ENCODE measurements around the gene TSR3.

DNA sequence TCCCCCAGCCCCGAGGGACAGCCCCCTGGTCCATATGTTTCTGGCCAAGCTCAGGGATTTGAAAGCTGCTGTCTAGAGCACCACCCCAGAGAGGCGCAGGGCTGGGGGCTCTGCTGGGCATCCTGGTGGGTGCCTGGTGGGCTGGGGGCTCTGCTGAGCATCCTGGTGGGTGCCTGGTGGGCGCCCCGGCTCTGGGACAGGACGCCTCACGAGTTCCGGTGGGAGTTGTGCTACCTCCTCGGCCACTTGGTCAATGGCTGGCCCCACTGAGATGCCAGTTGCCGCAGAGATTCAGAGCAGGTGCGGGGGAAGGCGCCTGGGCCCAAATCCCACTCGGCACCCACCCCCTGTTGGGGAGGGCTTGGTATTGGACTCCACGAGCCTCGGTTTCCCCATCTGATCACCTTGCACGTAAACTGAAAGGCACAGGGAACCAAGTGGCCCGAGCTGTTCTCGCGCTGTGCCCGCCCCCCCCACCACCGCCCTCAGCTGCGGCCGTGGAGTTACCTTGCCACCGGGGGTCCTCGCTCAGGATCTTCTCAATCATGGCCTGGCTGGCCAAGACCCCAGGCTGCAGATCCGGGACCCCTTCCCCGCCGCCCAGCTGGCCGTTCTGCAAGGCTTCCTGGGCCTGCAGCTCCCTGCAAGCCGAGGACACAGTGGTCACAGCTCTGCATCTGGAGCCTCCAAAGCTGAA is 49.5 kb upstream of the TSR3 start:
- TF ChIP-seq, protein P1, sequence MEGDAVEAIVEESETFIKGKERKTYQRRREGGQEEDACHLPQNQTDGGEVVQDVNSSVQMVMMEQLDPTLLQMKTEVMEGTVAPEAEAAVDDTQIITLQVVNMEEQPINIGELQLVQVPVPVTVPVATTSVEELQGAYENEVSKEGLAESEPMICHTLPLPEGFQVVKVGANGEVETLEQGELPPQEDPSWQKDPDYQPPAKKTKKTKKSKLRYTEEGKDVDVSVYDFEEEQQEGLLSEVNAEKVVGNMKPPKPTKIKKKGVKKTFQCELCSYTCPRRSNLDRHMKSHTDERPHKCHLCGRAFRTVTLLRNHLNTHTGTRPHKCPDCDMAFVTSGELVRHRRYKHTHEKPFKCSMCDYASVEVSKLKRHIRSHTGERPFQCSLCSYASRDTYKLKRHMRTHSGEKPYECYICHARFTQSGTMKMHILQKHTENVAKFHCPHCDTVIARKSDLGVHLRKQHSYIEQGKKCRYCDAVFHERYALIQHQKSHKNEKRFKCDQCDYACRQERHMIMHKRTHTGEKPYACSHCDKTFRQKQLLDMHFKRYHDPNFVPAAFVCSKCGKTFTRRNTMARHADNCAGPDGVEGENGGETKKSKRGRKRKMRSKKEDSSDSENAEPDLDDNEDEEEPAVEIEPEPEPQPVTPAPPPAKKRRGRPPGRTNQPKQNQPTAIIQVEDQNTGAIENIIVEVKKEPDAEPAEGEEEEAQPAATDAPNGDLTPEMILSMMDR (IDR thresholded peaks at IDR 0.05), result no peak
- TF ChIP-seq POLR2A (IDR thresholded peaks at IDR 0.05), result no peak
